Measurements from ENCODE around the gene ODAD4.
A peak's percentile ranks its signal among the peaks of the same experiment; 100 is the strongest.

Gene ODAD4

DNA sequence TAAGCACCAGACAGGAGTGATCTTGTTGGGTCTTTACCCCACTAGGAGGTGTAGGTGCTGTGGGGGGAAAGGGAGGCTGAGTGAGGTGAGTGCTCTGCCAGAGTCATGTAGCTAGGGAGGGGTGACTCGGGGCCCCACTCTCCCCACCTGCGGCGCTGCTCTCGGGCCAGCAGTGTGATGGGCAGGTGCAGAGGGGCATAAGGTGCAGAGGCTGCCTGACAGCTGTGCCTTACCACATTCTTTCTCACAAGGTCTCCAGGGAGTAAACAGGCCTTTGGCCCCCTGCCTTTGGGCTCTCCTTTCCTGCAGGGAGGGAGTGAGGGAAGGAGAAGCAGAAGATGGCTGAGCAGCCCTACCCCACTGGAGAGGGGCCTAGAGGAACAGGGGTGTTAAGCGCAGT is 31.7 kb downstream of the ODAD4 start:
- in situ Hi-C loops (cut with MboI; ENCODE audit: low sequenced_read_pairs, unreplicated experiment), result loop anchor here (10.0 kb wide), 1 partner anchor 153 kb away; the partner anchor contains the start of gene DHX58
- no peak for DNase-seq (ENCODE audit: low spot score)
- TF ChIP-seq CTCF (IDR thresholded peaks at IDR 0.05; ENCODE audit: borderline replicate concordance, control extremely low read depth, extremely low read depth, insufficient read depth, missing control alignments), result no peak

DNA sequence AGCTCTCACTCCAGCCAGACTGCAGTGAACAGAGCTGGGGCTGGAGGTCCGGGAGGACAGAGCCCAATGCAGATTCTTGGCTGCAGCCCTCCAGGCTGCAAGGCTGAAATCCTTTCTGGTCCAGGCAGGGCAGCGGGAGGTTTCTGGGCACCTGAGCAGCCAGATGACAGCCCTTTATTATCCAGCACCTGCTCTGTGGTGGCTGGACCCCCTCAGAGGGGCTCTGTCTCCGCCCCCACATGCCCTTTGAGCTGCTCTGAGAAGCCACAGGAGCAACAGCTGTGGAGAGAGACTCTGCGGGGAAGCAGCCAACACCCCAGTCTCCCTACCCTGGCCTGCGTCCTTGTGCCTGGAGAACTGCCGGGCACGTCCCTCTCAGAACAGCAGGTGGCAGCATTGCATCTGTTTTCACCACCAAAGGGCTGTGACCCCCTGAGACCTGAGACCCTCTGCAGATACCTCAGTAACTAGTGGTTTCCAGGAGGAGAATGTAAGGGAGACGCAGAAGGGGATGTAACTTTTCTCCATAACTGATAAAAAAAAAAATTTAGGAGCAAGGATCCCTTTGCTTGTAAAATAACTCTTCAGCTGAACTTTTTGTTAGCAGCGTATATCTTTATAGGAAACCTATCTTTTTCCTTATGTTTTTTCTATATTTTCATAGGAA is 32.5 kb downstream of the ODAD4 start:
- peak; percentile 86 for DNase-seq (ENCODE audit: low spot score)
- in situ Hi-C loops (cut with MboI; ENCODE audit: low sequenced_read_pairs, unreplicated experiment), result loop anchor here (10.0 kb wide), 1 partner anchor 152 kb away; the partner anchor contains the start of gene DHX58
- TF ChIP-seq CTCF (IDR thresholded peaks at IDR 0.05; ENCODE audit: borderline replicate concordance, control extremely low read depth, extremely low read depth, insufficient read depth, missing control alignments), result peak; percentile 96

DNA sequence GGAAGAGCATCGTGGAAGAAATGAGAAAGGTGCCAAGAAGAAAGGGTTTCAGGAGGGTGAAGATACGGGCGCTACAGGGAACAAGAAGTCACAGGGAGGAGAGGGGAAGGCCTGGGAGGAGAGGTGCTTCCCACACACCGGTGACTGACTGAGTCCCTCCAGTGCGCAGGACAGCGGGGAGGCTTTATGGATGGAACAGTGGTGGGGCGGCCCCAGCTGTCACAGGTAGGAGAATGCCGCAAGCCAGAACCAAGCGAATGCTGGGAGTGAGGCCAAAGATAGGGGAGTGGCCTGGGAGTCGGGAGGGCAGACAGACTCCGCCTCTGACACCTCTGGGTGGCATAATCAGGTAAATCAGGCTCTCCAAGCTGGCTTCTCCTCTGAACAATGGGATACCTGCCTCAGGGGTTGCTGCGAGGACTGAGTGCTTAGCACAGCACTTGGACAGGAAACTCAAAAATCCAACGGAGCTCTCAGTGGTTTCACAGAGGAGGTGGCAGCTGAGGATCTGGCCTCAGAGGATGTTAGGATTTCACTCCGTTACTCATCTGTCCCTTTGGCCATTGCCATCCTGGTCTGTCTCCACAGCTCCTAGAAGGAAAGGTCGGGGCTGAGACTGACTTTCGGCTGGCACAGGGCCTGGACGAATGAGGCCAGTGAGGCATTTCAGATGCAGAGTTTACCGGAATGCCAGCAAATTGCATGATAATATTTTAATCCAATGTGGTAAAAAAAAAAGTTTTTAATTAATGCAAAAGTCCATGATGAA is 35.5 kb downstream of the ODAD4 start:
- no peak for TF ChIP-seq CTCF (IDR thresholded peaks at IDR 0.05; ENCODE audit: borderline replicate concordance, control extremely low read depth, extremely low read depth, insufficient read depth, missing control alignments)
- peak; percentile 78 for DNase-seq (ENCODE audit: low spot score)
- in situ Hi-C loops (cut with MboI; ENCODE audit: low sequenced_read_pairs, unreplicated experiment), result loop anchor here (10.0 kb wide), 1 partner anchor 149 kb away; the partner anchor contains the start of gene DHX58

DNA sequence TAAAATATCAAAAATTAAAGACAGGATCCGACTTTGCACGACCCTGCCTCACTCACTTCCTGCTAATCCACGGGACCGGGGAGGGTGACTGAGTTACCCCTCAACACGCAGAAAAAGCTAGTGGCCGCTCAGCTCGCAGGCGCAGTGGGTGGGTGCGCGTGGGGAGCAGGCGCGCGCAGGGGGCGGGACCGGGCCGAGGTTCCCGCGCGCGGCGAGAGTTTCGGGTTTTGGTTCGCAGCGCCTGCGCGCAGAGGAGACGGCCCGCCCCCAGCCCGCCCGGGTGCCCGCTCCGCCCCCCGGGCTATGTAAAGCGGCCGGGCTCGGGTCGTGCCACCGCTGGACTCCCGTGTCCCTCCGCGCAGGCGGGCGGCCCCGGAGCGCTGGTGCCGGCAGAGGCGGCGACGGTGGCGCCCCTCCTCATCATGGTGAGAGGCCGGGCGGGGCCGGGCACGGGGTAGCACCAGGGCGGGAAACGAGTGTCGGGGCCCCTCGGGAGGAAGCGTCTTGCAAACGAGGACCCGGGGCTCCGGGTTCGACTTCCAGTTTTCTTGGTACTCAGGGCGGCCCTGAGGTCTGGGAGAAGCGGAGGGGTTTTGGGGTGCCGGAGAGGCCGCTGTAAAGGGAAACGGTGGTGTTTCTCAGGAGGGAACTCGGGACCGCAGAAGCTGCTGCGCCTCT is 36.2 kb downstream of the ODAD4 start, which contains the start of gene CNP:
Gene CNP (plus strand): TSS at position 333 of the 678 bp plus-strand sequence. CDS start 90 bp downstream, at position 423.
- in situ Hi-C loops (cut with MboI; ENCODE audit: low sequenced_read_pairs, unreplicated experiment), result loop anchor here (10.0 kb wide), 1 partner anchor 148 kb away; the partner anchor contains the start of gene DHX58
- peak; percentile 98 for DNase-seq (ENCODE audit: low spot score)
- no peak for TF ChIP-seq CTCF (IDR thresholded peaks at IDR 0.05; ENCODE audit: borderline replicate concordance, control extremely low read depth, extremely low read depth, insufficient read depth, missing control alignments)

GRCh38 chr17:41967141-41967920 is 36.9 kb downstream of the ODAD4 start:
- TF ChIP-seq CTCF (IDR thresholded peaks at IDR 0.05; ENCODE audit: borderline replicate concordance, control extremely low read depth, extremely low read depth, insufficient read depth, missing control alignments), result no peak
- DNase-seq (ENCODE audit: low spot score), result peak; percentile 57
- in situ Hi-C loops (cut with MboI; ENCODE audit: low sequenced_read_pairs, unreplicated experiment), result loop anchor here (10.0 kb wide), 1 partner anchor 147 kb away; the partner anchor contains the start of gene DHX58

All from GM13976 (cell line).